ENCODE measurements around the gene PTGER2.

- TF ChIP-seq, protein P1, sequence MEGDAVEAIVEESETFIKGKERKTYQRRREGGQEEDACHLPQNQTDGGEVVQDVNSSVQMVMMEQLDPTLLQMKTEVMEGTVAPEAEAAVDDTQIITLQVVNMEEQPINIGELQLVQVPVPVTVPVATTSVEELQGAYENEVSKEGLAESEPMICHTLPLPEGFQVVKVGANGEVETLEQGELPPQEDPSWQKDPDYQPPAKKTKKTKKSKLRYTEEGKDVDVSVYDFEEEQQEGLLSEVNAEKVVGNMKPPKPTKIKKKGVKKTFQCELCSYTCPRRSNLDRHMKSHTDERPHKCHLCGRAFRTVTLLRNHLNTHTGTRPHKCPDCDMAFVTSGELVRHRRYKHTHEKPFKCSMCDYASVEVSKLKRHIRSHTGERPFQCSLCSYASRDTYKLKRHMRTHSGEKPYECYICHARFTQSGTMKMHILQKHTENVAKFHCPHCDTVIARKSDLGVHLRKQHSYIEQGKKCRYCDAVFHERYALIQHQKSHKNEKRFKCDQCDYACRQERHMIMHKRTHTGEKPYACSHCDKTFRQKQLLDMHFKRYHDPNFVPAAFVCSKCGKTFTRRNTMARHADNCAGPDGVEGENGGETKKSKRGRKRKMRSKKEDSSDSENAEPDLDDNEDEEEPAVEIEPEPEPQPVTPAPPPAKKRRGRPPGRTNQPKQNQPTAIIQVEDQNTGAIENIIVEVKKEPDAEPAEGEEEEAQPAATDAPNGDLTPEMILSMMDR (IDR thresholded peaks at IDR 0.05 in 4 of 5, conservative IDR thresholded peaks at IDR 0.05 in 1 of 5) = no peak
- TF ChIP-seq POLR2A (IDR thresholded peaks at IDR 0.05) = no peak
Measured at GRCh38 chr14:52307905-52308304, 6.2 kb upstream of the PTGER2 start.
